H4 (cell line): ENCODE measurements around the gene GIMD1. TPM values are rescaled to one million over a fixed set of nuclear protein-coding genes. Genes with fewer than 3 reads are reported as not detected.

Experiments used
- DNase-seq: peaks from one replicate; pipeline ENCODE4 v3.0.0-alpha.2; 2015; ENCODE audit warnings: low spot score
- total RNA-seq: library from RNA; depleted of rRNA; stranded (reverse); fragments of >200 nt; shearing (Covaris generic); gene quantifications from 2 replicates; pipeline ENCODE4 v1.2.3, GENCODE V29; 2014; rRNA removed

The GIMD1 gene
- total RNA-seq, 1 experiment from 2014 or later, result not detected

- peak; percentile 3 for DNase-seq
Observed at GRCh38 chr4:106315476-106315967, 53.1 kb downstream of the GIMD1 start.

- DNase-seq, result no peak
Observed at GRCh38 chr4:106314960-106315359, 53.6 kb downstream of the GIMD1 start.

GRCh38 chr4:106312997-106313522 lies 55.5 kb downstream of the GIMD1 start:
- DNase-seq, result no peak

GRCh38 chr4:106312377-106312776 lies 56.2 kb downstream of the GIMD1 start:
- DNase-seq, result no peak

Other genes starting within 250 kb of the GIMD1 start
- 12.4 and 14.4 TPM in 2 replicates for gene TBCK, start 52.6 kb downstream of the GIMD1 start, total RNA-seq
- 46.5 and 50.0 TPM in 2 replicates for gene AIMP1, start 52.2 kb downstream of the GIMD1 start, total RNA-seq